LNCaP clone FGC (cell line): ENCODE results near the gene CHRM3.

Source experiments
- DNase-seq: peaks from one replicate; pipeline ENCODE4 v3.0.0-alpha.2; 2011; ENCODE audit warnings: low read depth
- H3K4me3 ChIP-seq: 2 replicates; pipeline ENCODE4 v1.5.1; 2011; ENCODE audit warnings: mild to moderate bottlenecking, low read depth, low read length, control low read depth
- TF ChIP-seq, protein P1 (sequence below): IDR thresholded peaks from 2 replicates; pipeline ENCODE4 v1.5.1; 2012; ENCODE audit warnings: mild to moderate bottlenecking; ENCODE audit not compliant: control insufficient read depth, insufficient read depth; ENCODE audit errors: extremely low read depth

The CHRM3 gene

DNA sequence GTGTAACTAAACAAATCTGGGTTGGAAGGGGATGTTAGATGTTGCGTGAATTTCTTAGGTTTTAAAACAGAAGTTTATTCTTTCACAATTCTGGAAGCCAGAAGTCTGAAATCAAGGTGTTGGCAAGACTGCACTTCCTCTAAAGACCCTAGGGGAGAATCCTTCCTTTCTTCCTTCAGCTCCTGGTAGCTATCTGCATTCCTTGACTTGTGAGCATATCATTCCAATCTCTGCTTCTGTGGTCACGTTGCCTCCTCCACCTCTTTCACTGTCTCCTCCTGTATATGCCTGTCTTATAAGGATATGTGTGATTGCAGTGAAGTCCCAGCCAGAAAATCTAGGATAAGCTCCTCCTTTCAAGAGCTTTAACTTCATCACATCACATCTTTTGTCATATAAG is 7.7 kb downstream of the CHRM3 start:
- H3K4me3 ChIP-seq, result no peak overlapping the region
- TF ChIP-seq, protein P1, sequence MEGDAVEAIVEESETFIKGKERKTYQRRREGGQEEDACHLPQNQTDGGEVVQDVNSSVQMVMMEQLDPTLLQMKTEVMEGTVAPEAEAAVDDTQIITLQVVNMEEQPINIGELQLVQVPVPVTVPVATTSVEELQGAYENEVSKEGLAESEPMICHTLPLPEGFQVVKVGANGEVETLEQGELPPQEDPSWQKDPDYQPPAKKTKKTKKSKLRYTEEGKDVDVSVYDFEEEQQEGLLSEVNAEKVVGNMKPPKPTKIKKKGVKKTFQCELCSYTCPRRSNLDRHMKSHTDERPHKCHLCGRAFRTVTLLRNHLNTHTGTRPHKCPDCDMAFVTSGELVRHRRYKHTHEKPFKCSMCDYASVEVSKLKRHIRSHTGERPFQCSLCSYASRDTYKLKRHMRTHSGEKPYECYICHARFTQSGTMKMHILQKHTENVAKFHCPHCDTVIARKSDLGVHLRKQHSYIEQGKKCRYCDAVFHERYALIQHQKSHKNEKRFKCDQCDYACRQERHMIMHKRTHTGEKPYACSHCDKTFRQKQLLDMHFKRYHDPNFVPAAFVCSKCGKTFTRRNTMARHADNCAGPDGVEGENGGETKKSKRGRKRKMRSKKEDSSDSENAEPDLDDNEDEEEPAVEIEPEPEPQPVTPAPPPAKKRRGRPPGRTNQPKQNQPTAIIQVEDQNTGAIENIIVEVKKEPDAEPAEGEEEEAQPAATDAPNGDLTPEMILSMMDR, result no peak
- DNase-seq, result no peak

DNA sequence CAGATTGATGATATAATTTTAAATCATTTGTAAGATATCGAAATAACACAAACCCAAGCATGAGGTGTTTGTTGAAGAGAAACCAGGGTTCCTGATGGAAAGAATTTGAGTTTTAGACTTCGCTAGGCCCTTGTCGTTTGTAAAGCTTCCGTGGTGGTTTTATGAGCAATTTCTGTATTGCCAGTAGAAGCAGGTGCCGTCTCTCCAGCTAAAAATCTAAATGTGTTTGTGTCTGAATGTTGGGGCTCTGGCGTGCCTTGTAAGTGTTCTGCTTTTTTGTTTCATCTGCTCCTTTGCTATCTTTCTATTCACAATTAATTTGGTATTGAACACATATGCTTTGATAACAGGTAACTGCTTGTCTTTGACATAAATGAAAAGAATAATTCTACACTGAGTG is 27.5 kb downstream of the CHRM3 start:
- H3K4me3 ChIP-seq, result no peak overlapping the region
- no peak for DNase-seq
- TF ChIP-seq, protein P1, result no peak

DNA sequence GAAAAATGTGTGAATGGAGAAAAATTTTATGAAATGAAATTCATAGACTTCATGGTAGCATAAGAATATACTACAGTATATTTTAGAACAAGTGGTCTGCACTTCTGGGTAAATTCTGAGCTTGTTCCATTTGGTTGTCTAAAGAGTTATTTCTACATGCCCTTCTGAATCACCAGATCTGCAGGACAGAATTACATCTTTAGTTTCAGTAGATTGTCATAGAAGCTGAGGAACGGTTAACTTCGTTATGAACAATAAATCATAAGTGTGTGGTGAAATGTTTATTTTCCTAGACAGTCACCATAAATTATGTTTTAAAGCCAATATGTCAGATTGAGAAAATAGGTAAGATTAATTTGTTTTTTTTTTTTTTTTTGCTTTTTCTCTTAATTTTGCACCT is 30.9 kb downstream of the CHRM3 start:
- TF ChIP-seq, protein P1, result no peak
- H3K4me3 ChIP-seq, result no peak overlapping the region
- no peak for DNase-seq

DNA sequence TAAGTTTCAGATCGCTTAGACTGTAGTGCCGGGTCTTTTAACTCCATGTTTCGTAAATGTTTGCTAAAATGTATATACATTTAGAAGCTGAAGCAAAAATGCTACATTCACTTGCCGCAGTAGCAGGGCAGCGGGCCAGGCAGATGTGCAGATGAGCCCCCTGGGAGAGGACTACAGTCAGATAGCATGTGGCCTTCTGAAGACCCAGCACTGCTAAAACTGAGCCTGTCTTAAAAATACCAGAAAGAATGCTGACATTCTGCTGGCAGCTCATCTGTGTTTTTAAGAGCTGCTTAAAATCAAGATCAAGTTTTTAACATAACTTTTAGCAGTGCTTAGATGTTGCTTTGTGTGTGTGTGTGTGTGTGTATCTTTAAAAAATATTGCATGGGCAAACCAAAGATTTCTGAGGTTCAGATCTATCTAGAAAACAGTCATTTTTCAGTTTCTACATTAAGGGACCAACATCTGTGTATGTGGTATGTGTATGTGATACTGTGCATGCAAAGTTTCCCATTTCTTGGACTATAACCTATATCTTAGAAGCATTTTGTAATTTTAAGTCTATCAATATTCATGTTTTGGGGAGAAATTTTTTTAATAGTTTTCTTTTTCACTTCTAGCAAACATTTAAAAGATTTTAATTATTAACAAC is 31.7 kb downstream of the CHRM3 start:
- H3K4me3 ChIP-seq, result no peak overlapping the region
- no peak for DNase-seq
- TF ChIP-seq, protein P1, result no peak

DNA sequence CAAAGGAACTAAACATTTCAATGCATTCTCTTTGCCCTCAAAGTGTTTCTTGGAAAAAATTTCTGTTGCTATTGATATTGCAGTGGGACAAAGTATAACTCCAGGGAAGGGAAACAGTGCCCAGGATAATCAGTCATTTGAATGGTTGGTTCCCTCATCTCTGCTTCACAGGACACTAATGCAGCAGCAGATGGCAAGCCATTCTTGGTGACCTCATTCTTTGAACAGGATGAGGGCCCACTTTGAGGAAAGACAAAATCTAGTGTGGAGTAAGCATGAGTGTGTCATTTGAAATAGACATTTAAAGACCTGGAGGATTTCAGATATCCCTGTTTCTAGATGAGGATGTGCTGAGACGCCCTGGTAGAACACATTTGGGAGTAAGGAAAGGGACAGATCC is 32.3 kb downstream of the CHRM3 start:
- H3K4me3 ChIP-seq, result no peak overlapping the region
- TF ChIP-seq, protein P1, result no peak
- DNase-seq, result no peak

DNA sequence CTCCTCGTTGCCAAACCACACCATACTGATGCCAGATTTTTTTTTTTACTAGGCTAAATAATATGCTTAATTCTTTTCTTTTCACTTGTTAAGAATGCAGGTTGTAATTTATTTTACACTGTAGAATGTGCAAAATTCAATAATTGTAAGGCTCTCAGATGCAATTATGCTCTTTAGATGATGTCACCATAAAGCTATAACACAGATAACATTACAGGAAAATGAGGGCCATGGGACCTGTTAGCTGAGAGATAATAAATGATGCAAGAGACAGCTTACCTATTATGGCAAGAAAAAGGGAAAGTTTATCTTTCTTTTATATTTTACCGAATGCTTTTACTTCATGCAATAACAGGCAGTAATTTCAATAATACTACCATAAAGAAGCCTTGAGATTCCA is 35.4 kb downstream of the CHRM3 start:
- DNase-seq, result no peak
- no peak overlapping the region for H3K4me3 ChIP-seq
- TF ChIP-seq, protein P1, result no peak

DNA sequence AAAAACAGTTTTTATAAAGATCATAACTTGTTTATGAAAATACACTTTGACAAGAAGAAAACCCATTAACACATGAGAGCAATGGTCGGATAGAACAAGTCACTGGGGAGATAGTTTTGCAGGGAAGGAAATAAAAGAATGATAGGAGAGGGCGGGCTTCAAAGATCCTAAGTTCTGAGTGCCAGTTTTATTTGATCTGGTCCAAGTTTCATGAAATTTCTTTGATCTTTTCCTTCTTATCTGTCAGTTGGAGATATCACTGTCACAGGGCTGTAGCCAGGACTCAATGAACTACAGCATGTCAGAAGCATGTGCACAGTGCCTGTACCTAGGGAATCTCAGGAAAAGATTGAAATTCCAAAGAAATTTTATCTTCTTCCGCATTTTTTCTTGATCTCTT is 36.5 kb downstream of the CHRM3 start:
- H3K4me3 ChIP-seq, result no peak overlapping the region
- TF ChIP-seq, protein P1, result no peak
- DNase-seq, result no peak
